CD1c-positive myeloid dendritic cell (primary cell): Measurements from ENCODE around the gene PLD3.
A peak's percentile ranks its signal among the peaks of the same experiment; 100 is the strongest.

ENCODE experiments used
- DNase-seq: peaks from one replicate; pipeline ENCODE4 v3.0.0-alpha.2; 2016; ENCODE audit errors: extremely low spot score

The PLD3 gene

DNA sequence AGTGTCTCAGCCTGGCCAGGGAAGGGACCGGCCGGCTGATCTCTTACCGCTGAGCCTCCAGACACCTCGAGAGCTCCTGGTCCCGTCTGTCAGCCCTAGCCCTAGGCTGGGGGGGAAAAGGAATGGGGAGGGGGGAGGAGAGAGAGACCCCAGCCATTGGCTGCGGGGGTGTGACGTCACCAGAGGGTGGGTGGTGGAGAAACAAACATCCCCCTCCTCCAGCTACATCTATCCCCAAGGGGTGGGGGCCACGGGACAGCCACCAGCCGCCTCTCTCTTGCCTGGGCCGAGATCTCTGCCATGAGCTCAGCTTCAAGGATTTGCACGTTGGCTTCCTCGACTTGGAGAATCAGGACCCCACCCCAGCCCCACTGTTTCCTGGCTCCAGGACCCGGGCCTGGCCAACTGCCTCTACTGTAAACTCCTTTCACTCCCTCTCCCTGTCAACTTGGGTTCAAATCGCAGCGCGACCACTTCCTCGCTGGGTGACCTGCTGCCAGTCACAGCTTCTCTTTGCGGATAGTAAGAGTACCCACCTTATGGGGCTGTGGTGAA lies 64.9 kb downstream of the PLD3 start, which contains the start of gene PRX:
Gene PRX, minus strand, starts transcription at position 88 of the 555 bp plus-strand sequence. CDS start 5,446 bp downstream, outside the sequence.
- DNase-seq = no peak

DNA sequence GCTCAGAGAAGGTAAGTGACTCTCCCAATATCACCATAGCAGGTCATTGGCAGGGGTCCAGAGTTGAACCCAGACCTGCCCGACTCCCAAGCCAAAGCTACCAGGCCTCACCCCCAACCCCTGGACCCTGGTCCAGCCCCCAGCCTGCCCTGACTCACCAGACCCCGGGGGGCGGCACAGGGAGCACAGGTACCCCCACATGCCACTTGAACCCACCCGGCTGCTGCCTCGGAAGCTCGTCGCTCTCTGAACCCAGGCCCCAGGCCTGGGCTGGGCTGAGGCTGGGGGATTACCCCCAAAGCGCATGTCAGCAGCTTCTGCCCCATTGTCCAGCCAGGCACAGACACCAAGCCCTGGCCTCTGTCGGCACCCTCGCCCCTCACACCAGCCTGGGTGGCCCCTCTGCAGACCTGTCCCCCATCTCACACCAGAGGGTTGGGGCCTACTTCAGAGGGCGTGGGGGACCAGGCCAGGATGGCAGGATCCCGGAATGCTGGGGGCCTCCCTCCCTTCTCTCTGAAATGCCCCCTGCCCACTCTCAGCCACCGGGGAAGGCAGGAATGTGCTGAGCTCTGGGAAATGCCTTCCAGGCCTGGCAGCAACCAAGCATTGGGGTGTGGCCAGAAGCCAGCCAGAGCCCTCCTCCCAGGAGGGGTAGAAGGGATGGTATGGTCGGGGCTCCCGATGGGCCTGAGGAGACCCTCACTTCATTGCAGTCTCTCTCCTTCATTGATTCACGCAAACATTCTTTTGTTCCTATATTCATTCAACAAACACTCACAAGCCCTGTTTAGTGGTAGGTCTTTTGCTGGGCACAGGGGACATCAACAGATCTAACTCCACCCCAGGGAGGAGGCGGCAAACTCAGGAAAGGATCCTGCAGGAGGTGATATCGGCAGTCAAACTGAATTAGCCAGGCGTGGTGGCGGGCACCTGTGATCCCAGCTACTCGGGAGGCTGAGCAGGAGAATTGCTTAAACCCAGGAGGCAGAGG lies 66.3 kb downstream of the PLD3 start:
- DNase-seq = no peak

DNA sequence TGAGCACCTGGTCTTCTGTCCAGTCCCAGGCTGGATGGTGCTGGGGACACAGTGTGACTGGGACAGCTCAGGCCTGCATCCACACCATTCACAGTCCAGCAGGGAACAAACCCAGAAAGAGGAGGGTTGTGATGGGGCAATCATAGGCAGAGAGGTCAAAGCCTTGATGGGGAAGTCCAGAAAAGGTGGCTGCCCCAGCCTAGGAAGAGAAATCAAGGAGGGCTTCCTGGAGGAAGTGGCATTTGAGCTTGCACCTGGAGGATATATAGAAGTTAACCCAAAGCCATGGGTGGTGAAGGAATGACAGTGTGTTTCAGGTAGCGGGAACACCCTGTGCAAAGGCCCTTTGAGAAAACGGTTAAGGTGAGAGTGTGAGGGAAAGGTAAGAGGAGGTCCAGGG lies 67.3 kb downstream of the PLD3 start:
- DNase-seq = no peak

GRCh38 chr19:40416918-40417642 lies 68.6 kb downstream of the PLD3 start:
- DNase-seq = no peak

DNA sequence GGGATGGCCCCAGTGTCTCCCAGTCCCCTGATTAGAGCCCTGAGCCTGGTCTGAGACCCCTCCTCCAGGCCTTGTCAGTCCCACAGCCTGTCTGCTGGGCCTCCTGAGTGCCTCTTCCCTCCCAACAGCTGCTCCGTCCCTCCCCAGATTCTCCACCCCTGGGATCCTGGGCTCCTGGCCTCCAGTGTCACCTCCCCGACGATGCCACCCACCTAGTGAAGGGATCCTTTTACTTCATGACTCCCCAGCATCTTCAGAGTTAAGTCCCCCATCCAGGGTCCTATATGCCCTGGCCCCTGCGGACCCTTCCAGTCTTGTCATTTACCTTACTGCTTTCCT lies 69.1 kb downstream of the PLD3 start:
- no peak for DNase-seq

DNA sequence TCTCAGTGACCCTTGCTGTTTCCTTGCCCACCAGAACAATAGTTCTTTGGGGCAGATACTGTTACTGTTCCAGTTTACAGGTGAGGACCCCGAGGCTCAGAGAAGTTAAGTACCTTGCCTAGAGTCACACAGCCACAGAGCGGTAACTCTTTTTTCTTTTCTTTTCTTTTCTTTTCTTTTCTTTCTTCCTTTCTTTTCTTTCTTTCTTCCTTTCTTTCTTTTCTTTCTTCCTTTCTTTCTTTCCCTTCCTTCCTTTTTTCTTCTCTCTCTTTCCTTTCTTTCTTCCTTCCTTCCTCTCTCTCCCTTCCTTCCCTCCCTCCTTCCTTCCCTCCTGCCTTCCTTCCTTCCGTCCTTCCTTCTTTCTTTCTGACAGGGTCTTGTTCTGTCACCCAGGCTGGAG lies 69.5 kb downstream of the PLD3 start:
- DNase-seq = no peak

GRCh38 chr19:40419066-40419612 lies 70.6 kb downstream of the PLD3 start:
- no peak for DNase-seq

DNA sequence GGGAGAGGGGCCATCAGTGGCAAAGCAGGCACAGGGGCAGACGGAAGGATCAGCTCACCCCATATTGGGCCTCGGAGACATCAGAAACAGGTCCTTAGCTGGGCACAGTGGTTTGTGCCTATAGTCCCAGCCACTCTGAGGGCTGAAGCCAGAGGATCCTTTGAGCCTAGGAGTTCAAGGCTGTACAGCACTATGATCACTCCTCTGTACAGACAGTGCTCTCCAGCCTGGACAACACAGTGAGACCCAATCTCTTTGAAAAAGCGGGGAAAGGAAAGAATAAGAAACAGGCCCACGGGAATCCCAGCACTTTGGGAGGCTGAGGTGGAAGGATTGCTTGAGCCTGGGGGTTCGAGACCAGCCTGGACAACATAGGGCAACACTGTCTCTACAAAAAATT lies 71.3 kb downstream of the PLD3 start:
- DNase-seq = no peak

DNA sequence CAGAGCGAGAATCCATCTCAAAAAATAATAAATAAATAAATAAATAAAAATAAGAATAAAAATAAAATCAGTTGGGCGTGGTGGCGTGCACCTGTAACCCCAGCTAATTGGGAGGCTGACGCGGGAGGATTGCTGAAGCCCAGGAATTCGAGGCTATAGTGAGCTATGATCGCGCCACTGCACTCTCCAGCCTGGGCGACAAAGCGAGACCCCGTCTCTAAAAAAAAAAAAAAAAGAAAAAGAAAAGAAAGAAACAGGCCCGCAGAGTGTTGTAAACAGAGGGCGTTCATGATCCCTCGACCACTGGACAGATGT lies 71.9 kb downstream of the PLD3 start:
- DNase-seq = no peak

- peak; percentile 94 for DNase-seq
These were observed 72.6 kb downstream of the PLD3 start for GRCh38 chr19:40420766-40421765.

DNA sequence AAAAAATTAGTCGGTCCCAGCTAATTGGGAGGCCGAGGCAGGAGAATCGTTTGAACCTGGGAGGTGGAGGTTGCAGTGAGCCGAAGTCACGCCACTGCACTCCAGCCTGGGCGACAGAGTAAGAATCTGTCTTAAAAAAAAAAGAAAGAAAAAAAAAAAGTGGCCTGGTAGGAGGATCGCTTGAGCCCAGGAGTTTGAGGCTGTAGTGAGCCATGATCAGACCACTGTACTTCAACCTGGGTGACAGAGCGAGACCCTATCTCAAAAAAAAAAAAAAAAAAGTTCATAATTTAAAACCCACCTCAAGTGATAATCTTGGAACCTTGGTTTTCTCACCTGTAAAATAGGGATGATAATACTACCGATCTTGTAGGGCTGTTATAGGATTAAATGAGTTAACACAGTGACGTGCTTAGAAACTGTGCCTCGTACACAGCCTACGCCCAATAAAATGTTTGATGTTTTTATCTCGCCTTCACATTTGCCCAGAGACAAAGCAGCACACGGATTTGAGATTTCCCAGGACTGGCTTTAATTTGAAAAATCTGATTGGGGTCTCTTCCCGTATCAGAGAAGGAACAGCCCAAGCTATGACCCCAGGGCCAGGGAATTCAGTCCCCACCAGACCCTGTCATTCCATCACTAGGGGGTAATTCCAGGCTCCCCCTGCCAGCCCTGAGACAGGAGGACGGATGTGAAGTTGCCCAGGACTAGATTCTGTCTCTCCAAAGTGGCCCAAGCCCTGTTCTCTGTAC lies 73.7 kb downstream of the PLD3 start:
- DNase-seq = no peak

DNA sequence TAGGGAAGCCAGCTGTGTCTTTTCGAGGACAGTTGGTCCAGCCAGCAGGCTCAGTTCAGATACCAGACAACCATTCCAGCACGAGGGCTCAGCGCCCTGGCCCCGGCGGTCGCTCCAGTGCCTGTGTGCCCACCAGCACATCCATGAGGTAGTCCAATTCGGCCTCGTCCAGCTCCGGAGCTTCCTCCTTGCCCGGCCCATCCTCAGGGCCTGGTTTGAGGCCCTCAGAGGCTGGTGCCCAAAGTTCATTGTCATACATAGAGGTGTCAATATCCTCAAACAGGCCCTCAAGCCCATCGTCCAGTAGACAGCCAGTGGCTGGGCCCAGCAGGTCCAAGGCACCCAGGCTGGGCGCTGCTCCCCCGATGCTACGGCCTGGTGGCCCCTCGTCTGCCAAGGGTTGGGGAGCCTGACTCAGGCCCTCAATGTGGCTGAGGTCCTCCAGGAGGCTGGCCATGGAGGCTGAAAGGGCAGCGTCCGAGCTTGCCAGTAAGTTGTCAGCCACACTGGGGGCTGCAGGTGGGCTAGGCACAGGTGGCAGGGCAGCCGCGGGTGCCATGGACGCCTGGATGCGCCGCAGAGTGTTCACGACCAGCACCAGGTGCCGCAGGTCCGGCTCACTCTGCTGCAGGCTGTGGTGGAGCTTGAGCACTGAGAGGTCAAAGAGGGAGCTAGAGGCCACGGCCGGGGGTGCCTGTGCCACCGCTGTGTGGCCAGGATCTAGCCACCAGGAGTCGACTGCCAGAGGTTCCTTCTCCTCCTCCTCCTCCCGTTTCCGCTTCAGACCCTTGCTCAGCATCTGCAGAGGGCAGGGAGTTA lies 74.5 kb downstream of the PLD3 start:
- DNase-seq = no peak

DNA sequence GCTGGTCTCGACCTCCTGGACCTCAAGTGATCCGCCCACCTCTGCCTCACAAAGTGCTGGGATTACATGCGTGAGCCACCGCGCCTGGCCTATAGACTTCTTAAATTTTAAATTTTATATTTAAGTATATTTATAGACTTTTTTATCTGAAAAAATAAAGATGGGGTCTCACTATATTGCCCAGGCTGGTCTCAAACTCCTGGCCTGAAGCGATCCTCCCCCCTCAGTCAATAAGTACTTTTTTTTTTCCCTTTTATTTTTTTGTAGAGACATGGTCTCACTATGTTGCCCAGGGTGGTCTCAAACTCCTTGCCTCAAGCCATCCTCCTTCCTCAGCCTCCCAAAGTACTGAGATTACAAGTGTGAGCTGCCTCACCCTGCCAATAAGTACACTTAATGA lies 75.4 kb downstream of the PLD3 start:
- DNase-seq = no peak

- no peak for DNase-seq
These were observed 76.3 kb downstream of the PLD3 start for GRCh38 chr19:40424637-40425449.

GRCh38 chr19:40425450-40426287 lies 77.2 kb downstream of the PLD3 start, which contains the start of gene SERTAD1:
TSS of gene SERTAD1 (minus strand) at chr19:40425992. CDS start at chr19:40423546, 2,446 bp downstream.
- DNase-seq = peak; percentile 100
